ENCODE results near the gene NADK2.

Gene NADK2

GRCh38 chr5:36160617-36161016 lies 81.1 kb downstream of the NADK2 start:
- DNase-seq = no peak

GRCh38 chr5:36158144-36158543 lies 83.6 kb downstream of the NADK2 start:
- DNase-seq = peak; percentile 53

GRCh38 chr5:36156619-36157018 lies 85.1 kb downstream of the NADK2 start:
- no peak for DNase-seq

- peak; percentile 74 for DNase-seq
Measured at GRCh38 chr5:36156121-36156601, 85.6 kb downstream of the NADK2 start.

- DNase-seq = no peak
Measured at GRCh38 chr5:36155291-36155690, 86.4 kb downstream of the NADK2 start.

GRCh38 chr5:36153726-36154125 lies 88.0 kb downstream of the NADK2 start:
- DNase-seq = no peak

- no peak for DNase-seq
Measured at GRCh38 chr5:36153298-36153677, 88.4 kb downstream of the NADK2 start.

- no peak for DNase-seq
Measured at GRCh38 chr5:36152324-36153297, 89.1 kb downstream of the NADK2 start.

- DNase-seq = peak; percentile 99
Measured at GRCh38 chr5:36151434-36152323, 90.0 kb downstream of the NADK2 start, which contains the start of the genes LMBRD2 and SKP2. Gene LMBRD2 (minus strand): TSS chr5:36151887. CDS start chr5:36143349, 8,538 bp downstream. Gene SKP2 (plus strand): TSS chr5:36152111. CDS start chr5:36152263, 152 bp downstream.

GRCh38 chr5:36150676-36151433 lies 90.9 kb downstream of the NADK2 start:
- peak; percentile 55 for DNase-seq

GRCh38 chr5:36147681-36148080 lies 94.0 kb downstream of the NADK2 start:
- no peak for DNase-seq

- no peak for DNase-seq
Measured at GRCh38 chr5:36146390-36146789, 95.3 kb downstream of the NADK2 start.

- DNase-seq = no peak
Measured at GRCh38 chr5:36145311-36145710, 96.4 kb downstream of the NADK2 start.

Data from femur (tissue), 1 donor.